ENCODE measurements around the gene MEIS3. TPM values are rescaled to one million over a fixed set of nuclear protein-coding genes. Genes with fewer than 3 reads are reported as not detected.
"Not testable (repeated sequence)": the region's sequence is repeated elsewhere in the genome, so short reads cannot be mapped to it uniquely, and the experiment has no call there.

MEIS3 gene
- total RNA-seq, 1 donor from 2014 or later, result 3.7 TPM

- peak; percentile 88 for DNase-seq (ENCODE audit: low spot score)
- intact Hi-C loops (cut with DNase I), result loop anchor here (5.0 kb wide), 1 partner anchor 94 kb away; no protein-coding TSS in a partner anchor
Observed at GRCh38 chr19:47391510-47392223, 27.7 kb downstream of the MEIS3 start.

- intact Hi-C loops (cut with DNase I), result loop anchor here (5.0 kb wide), 1 partner anchor 94 kb away; no protein-coding TSS in a partner anchor
- no peak for DNase-seq (ENCODE audit: low spot score)
Observed at GRCh38 chr19:47390533-47391488, 28.5 kb downstream of the MEIS3 start.

- intact Hi-C loops (cut with DNase I), result no loop called here
- peak; percentile 88 for DNase-seq (ENCODE audit: low spot score)
Observed at GRCh38 chr19:47389150-47389556, 30.2 kb downstream of the MEIS3 start.

GRCh38 chr19:47388721-47389120 is 30.6 kb downstream of the MEIS3 start:
- intact Hi-C loops (cut with DNase I), result not testable (repeated sequence)

GRCh38 chr19:47387623-47388022 is 31.7 kb downstream of the MEIS3 start:
- DNase-seq (ENCODE audit: low spot score); intact Hi-C loops (cut with DNase I): not testable (repeated sequence)

More at GRCh38 chr19:47388721-47389120, 30.6 kb downstream of the MEIS3 start:
- not testable (repeated sequence) for DNase-seq (ENCODE audit: low spot score)

GRCh38 chr19:47386582-47386981 is 32.7 kb downstream of the MEIS3 start:
- intact Hi-C loops (cut with DNase I), result not testable (repeated sequence)
- peak; percentile 83 for DNase-seq (ENCODE audit: low spot score)

- intact Hi-C loops (cut with DNase I), result not testable (repeated sequence)
Observed at GRCh38 chr19:47384533-47384932, 34.8 kb downstream of the MEIS3 start.

GRCh38 chr19:47383890-47384289 is 35.4 kb downstream of the MEIS3 start:
- intact Hi-C loops (cut with DNase I); DNase-seq (ENCODE audit: low spot score): not testable (repeated sequence)

More at GRCh38 chr19:47384533-47384932, 34.8 kb downstream of the MEIS3 start:
- not testable (repeated sequence) for DNase-seq (ENCODE audit: low spot score)

GRCh38 chr19:47381653-47382279 is 37.6 kb downstream of the MEIS3 start:
- intact Hi-C loops (cut with DNase I), result no loop called here
- peak; percentile 90 for DNase-seq (ENCODE audit: low spot score)

- intact Hi-C loops (cut with DNase I), result no loop called here
- DNase-seq (ENCODE audit: low spot score), result no peak
Observed at GRCh38 chr19:47381121-47381520, 38.2 kb downstream of the MEIS3 start.

GRCh38 chr19:47380559-47380958 is 38.8 kb downstream of the MEIS3 start:
- intact Hi-C loops (cut with DNase I), result no loop called here

GRCh38 chr19:47379381-47379938 is 39.9 kb downstream of the MEIS3 start:
- intact Hi-C loops (cut with DNase I), result no loop called here
- DNase-seq (ENCODE audit: low spot score), result no peak

More at GRCh38 chr19:47380559-47380958, 38.8 kb downstream of the MEIS3 start:
- no peak for DNase-seq (ENCODE audit: low spot score)

- no peak for DNase-seq (ENCODE audit: low spot score)
- intact Hi-C loops (cut with DNase I), result no loop called here
Observed at GRCh38 chr19:47378246-47378645, 41.1 kb downstream of the MEIS3 start.

- no peak for DNase-seq (ENCODE audit: low spot score)
- intact Hi-C loops (cut with DNase I), result no loop called here
Observed at GRCh38 chr19:47377801-47378200, 41.5 kb downstream of the MEIS3 start.

GRCh38 chr19:47377208-47377701 is 42.1 kb downstream of the MEIS3 start:
- intact Hi-C loops (cut with DNase I), result no loop called here
- peak; percentile 88 for DNase-seq (ENCODE audit: low spot score)

GRCh38 chr19:47376589-47377144 is 42.7 kb downstream of the MEIS3 start:
- no peak for DNase-seq (ENCODE audit: low spot score)
- intact Hi-C loops (cut with DNase I), result no loop called here

- intact Hi-C loops (cut with DNase I), result no loop called here
- no peak for DNase-seq (ENCODE audit: low spot score)
Observed at GRCh38 chr19:47375694-47376588, 43.4 kb downstream of the MEIS3 start.
